GM12892 (cell line): Measurements from ENCODE around the gene SPINK6.

Source experiments
- POLR2A ChIP-seq: IDR thresholded peaks from 2 replicates; pipeline ENCODE4 v1.6.1; 2011; ENCODE audit warnings: low read depth, low read length, control low read depth
- POLR2AphosphoS5 ChIP-seq: IDR thresholded peaks from 2 replicates; pipeline ENCODE4 v1.6.1; 2011; ENCODE audit warnings: low read depth, low read length, control low read depth
- TAF1 ChIP-seq: IDR thresholded peaks from 2 replicates; pipeline ENCODE4 v1.6.1; 2011; ENCODE audit warnings: low read depth, mild to moderate bottlenecking, control low read depth, low read length, borderline replicate concordance

- TF ChIP-seq POLR2A (no peak), POLR2AphosphoS5 (no peak), TAF1 (no peak)
Measured at GRCh38 chr5:148186248-148187003, 16.4 kb upstream of the SPINK6 start.
